Measurements from ENCODE around the gene SERTAD4.

- TF ChIP-seq EP300 (IDR thresholded peaks at IDR 0.05; ENCODE audit: borderline replicate concordance in 1 of 2, control insufficient read depth in 1 of 2, low read depth in 2 of 2, low read length in 2 of 2) (no peak), MAX (IDR thresholded peaks at IDR 0.05; ENCODE audit: low read depth, low read length) (no peak), ESRRA (IDR thresholded peaks at IDR 0.05; ENCODE audit: low read length) (no peak), CTCF (IDR thresholded peaks at IDR 0.05 in 2 of 3, conservative IDR thresholded peaks at IDR 0.05 in 1 of 3; ENCODE audit: control insufficient read depth in 2 of 3, extremely low read depth in 1 of 3, insufficient read depth in 1 of 3, low read depth in 3 of 3, low read length in 3 of 3) (peak in 2 of 3 experiments; percentile 10 to 12; a peak in 1 of 6 replicates), MXI1 (IDR thresholded peaks at IDR 0.05; ENCODE audit: low read depth, low read length) (no peak), NBN (IDR thresholded peaks at IDR 0.05) (no peak), RAD21 (IDR thresholded peaks at IDR 0.05; ENCODE audit: insufficient read depth, low read depth, low read length) (no peak), ZZZ3 (IDR thresholded peaks at IDR 0.05; ENCODE audit: control insufficient read depth, insufficient read length, low read depth) (no peak)
Observed at GRCh38 chr1:210239349-210240111, 6.9 kb downstream of the SERTAD4 start.
